ENCODE data around the gene PRKN.
A peak's percentile ranks its signal among the peaks of the same experiment; 100 is the strongest.

Gene PRKN

DNA sequence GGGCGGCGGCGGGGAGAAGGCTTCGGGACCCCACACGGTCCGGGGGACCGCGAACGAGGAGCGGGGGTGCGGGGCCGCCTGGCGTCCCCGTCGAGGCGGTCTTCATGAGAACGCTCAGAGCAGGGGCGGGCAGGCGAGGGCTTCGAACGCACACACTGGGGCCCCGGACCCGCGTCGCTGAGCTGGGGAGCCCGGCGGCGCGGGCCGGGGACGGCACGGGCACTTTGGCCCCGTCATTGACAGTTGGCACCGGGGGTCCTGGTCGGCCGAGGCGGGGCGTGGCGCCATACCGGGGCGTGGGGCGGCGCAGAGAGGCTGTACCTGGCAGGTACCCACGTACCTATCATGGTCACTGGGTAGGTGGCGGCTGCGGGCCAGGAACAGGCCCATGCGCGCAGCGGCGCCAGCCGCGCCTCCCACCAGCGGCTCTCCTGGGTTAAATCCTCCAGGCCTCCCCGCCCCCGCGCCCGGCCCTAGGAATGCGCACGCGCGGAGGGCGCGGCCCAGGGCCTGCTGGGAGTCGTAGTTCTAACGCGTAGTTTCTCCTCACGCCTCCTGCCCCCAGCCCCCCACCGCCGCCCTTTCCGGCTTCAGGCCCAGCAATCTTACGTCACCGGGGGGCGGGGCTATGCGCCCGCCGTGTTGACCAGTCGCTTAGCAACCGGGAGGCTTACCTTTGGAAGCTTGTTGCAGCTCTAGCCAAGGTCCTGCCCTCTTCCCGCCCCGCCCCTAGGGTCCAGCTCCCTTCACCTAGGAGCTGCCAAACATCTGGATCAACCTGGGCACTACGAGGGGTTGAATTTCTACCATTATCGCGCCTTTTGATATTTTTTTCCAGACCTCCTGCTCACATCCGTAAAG is at the start of gene PRKN, which contains the start of gene PACRG:
Gene PRKN, minus strand, starts transcription at position 445 of the 861 bp plus-strand sequence.
Gene PACRG, plus strand, starts transcription at position 653 of the 861 bp plus-strand sequence.
- DNase-seq: peak; percentile 99

GRCh38 chr6:162777091-162777490 is 49.5 kb upstream of the PRKN start:
- no peak for DNase-seq

- no peak for DNase-seq
These were observed 46.4 kb upstream of the PRKN start for GRCh38 chr6:162773996-162774395.

DNA sequence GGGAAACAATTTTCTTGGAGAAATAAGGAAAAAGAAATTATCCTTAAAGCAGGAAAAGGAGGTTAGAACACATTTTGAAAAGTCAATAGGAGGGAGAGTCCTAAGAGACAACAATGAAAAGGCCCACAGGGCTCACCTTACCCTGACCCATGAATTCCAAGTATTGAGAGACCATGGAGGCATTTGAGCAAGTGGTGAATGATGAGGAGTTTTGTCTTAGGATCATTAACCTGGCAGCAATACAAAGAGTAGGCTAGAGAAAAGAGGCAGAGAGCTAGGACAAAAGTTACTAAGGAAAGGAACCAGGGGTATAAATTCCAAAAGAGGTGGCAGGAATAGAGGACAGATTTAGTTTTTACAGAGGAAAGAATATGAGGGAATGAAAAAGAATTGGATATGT is 44.9 kb upstream of the PRKN start:
- DNase-seq: no peak

DNA sequence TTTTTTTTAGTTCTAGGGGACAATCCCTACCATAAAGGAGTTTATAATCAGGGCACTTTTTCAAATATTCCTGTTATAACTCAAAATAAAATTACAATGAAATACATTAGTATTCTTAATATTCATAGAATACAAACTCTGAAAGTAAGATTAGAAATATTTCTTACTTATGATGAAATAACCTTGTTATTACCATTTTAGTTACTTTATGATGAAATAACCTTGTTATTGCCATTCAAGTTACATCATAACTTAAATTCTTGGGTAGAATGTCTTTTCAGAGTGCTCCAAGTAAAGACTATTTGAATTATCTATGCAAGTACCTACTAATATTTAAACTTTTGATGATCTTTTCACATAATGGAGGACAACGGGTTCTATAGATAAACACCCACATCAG is 43.4 kb upstream of the PRKN start:
- no peak for DNase-seq

- no peak for DNase-seq
These were observed 42.6 kb upstream of the PRKN start for GRCh38 chr6:162770136-162770535.

DNA sequence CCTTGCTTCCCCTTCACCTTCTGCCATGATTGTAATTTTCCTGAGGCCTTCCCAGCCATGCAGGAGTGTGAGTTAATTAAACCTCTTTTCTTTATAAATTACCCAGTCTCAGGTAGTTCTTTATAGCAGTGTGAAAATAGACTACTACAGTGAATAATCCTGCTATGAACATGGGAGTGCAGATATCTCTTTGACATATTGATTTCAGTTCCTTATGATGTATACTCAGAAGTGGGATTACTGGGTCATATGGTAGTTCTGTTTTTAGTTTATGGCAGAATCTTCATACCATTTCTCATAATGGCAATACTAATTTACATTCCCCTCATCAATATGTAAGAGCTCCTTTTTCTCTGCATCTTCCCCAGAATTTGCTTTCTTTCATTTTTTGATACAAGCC is 26.2 kb upstream of the PRKN start:
- no peak for DNase-seq

GRCh38 chr6:162751211-162751859 is 23.8 kb upstream of the PRKN start:
- no peak for DNase-seq

- no peak for DNase-seq
These were observed 23.2 kb upstream of the PRKN start for GRCh38 chr6:162750776-162751175.

GRCh38 chr6:162736961-162737360 is 9.4 kb upstream of the PRKN start:
- DNase-seq: no peak

DNA sequence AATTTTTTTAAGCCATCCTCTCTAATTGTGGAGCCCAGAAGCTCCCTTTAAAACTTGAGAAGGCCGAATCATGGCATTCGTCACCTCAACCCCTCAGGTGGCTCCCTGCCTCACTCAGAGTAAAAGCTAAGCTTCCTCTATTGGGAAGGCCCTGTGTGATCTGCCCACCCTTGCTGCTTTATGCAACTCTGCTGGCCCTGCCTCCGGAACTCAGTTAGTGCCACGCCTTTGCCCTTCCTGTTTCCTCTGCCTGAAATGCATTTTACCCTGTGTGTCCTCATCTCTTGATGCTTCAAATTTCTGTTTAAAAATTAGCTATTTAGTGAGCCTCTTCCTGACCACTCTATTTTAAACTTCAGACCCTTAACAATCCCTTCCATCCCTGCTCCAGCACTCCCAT is 5.9 kb upstream of the PRKN start:
- no peak for DNase-seq

DNA sequence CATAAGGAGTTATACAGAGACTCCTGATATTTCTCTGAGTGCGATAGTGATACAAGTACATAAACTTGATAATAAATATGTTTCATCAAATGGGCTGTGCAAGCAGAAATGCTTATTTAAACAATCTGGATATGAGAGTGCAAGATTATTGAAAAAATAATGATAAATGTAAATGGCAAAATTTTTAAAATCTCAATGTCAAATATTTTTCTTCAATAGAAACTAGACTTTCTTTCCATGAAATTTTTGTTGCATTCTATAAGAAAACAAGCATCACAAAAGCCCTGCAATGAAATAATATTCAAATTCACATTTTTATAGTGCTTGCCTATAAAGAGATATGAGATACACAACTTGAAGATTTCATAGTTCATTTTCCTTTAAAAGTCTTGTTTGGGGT is 2.9 kb upstream of the PRKN start:
- no peak for DNase-seq

- no peak for DNase-seq
These were observed 1.1 kb upstream of the PRKN start for GRCh38 chr6:162728706-162729105.

DNA sequence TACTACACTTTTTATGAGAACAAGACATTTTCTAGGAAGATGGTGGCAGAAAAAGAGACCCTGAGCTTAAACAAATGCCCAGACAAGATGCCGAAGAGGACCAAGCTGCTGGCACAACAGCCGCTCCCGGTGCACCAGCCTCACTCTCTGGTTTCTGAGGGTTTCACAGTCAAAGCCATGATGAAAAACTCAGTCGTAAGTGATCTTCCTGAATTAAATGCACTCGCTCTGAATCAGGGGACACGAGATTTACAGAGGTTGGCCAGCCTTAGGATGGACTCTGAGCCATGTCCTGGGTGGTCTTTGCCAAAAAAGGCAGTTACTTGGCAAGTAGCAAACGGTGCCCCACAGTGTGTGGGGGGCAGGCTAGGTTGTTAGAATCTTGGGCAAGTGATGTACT is 631 bp upstream of the PRKN start:
- DNase-seq: peak; percentile 37

DNA sequence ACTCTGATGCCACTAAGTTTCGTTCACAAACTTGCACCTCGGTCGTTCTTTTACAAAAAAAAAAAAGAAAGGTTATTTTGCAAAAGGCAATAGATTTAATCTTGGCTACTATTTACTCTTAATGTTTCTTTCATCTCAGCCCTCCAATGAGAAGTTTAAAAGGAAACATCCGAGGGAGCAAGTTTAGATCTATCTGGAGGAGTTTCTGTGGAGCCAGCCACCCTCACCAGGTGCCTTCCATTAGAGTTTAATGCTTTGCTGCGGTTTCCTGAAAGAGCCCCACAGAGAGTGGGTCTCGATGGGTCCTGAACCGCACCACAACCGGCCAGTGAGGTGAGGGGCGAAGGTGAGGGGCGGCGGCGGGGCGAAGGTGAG is 632 bp downstream of the PRKN start:
- no peak for DNase-seq

GRCh38 chr6:162722633-162723032 is 4.9 kb downstream of the PRKN start:
- no peak for DNase-seq

DNA sequence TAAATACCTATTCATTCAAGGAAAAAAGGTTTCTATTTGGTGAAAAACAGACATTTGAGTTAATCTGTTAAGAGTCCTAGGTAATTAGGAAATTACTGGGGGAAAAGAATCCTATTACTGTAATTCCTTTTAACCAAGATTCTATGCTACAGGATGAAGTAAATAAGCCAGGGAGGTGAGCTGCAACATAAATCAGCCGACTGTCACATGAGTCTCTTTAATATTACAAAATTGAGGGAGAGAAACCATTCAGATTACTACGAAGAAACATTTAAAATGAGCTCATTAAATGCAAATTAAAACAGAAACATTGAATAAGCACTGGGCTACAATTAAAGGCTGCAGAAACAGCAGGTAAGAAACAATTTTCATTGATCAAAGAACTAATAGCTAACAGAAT is 5.3 kb downstream of the PRKN start:
- no peak for DNase-seq

- DNase-seq: no peak
These were observed 6.2 kb downstream of the PRKN start for GRCh38 chr6:162721404-162721687.

DNA sequence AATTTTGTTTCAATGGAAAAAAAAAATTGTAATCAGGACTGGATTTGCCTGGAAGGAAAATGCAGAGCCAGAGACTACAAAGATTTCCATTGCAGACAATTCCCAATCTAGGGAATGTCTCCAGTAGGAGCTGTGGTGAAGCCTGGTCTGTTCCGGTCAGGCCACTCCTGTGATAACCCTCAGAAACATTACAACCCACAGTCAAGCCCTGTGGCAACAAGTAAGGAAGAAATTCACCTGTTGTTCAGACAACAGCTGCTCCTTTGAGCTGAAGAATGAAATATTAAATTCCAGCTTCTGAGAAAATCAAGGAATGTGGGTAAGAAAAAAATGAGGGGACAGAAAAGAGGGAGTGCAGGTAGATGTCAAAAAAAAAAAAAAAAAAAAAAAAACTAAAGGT is 8.0 kb downstream of the PRKN start:
- no peak for DNase-seq

- no peak for DNase-seq
These were observed 12.0 kb downstream of the PRKN start for GRCh38 chr6:162715601-162716000.

GRCh38 chr6:162713974-162714780 is 13.4 kb downstream of the PRKN start:
- no peak for DNase-seq

DNA sequence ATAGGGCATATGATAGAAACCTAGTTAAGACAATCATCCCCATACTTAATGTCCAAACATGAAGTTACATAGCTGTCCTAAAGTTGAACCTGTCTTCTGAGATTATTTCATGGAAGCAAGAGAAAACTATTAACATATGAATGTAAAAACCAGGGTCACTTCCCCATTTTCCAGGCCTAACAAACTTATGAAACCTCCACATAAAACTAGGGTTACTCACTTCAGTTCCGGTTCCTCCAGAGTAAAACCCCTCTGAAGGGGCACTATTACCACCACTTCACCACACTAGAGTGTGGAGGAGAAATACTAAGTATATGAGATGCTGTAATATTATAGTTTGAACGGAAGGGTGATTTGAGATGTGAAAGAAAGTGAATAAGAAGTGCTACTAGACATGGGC is 14.9 kb downstream of the PRKN start:
- no peak for DNase-seq

DNA sequence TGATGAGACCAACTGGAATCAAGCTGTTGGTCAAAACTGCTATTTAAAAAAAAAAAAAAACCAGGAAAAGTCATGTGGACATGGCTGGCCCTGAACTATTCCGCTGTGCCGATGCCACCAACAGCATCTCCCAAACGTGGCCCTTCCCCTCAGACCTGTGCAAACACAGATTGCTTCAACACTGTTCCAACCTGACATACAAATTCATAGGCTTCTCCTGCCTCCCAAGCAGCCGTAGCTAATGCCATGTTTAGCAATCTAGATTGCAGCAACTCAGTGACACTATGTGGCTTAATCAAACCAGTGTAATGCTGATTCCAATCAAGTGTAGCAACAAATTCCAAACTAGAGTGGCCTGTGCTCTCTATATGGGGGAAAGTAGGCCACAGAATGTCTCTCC is 16.2 kb downstream of the PRKN start:
- DNase-seq: no peak

DNA sequence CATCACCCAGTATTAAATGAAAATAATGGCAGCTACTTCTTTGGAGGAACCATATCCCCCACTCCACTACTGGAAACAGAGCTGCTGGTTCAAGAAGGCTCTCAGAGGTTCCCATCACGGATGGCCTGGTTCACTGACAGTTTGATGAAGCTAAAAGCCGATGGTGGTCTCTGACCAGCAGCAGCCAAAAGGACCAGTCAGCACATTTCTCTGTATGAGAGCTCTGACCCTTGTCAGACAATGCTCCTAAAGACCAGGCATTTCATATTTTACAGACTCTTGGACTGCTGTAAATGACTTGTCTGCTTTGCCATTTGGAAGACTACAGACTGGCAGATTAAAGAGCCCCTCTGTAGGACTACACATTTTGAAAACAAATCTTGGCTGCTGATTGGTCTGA is 16.6 kb downstream of the PRKN start:
- no peak for DNase-seq

All from femur (tissue), 1 donor.